HL-60 (cell line): ENCODE results near the gene QPRT.
"Not testable (repeated sequence)": the region's sequence is repeated elsewhere in the genome, so short reads cannot be mapped to it uniquely, and the experiment has no call there.

Source experiments
- DNase-seq, 2 experiments: peaks; one replicate each; pipeline ENCODE4 v3.0.0-alpha.2; 2010 to 2020; ENCODE audit warnings: low read depth in 1 of 2, low spot score in 1 of 2
- H3K27ac ChIP-seq: fragments of 250-450 bp; sonication (Bioruptor Pico); replicated peaks from 2 replicates; pipeline ENCODE4 v1.5.1; 2020; ENCODE audit warnings: mild to moderate bottlenecking, moderate library complexity
- H3K27me3 ChIP-seq: fragments of 250-450 bp; sonication (Bioruptor Pico); 2 replicates; pipeline ENCODE4 v1.5.1; 2021; ENCODE audit warnings: mild to moderate bottlenecking, moderate library complexity; ENCODE audit not compliant: insufficient read depth, poor library complexity, severe bottlenecking
- H3K4me3 ChIP-seq: replicated peaks from 2 replicates; pipeline ENCODE4 v1.5.1; 2011; ENCODE audit warnings: mild to moderate bottlenecking, control low read depth, low read length; ENCODE audit not compliant: insufficient read depth
- CTCF ChIP-seq: IDR thresholded peaks from one replicate; pipeline ENCODE4 v1.5.1; 2011; ENCODE audit warnings: low read length, control low read depth, inconsistent platforms; ENCODE audit not compliant: insufficient read depth
- GABPA ChIP-seq: IDR thresholded peaks from 2 replicates; pipeline ENCODE4 v1.6.1; 2012; ENCODE audit warnings: low read depth
- POLR2AphosphoS5 ChIP-seq: IDR thresholded peaks from 2 replicates; pipeline ENCODE4 v1.6.1; 2012; ENCODE audit warnings: low read depth
- REST ChIP-seq: IDR thresholded peaks from 2 replicates; pipeline ENCODE4 v1.6.1; 2012; ENCODE audit warnings: low read depth; ENCODE audit not compliant: insufficient replicate concordance
- SPI1 ChIP-seq: IDR thresholded peaks from 2 replicates; pipeline ENCODE4 v1.6.1; 2012; ENCODE audit warnings: low read depth, mild to moderate bottlenecking, borderline replicate concordance

QPRT gene

GRCh38 chr16:29702269-29702668, 23.3 kb downstream of the QPRT start:
- Histone ChIP-seq H3K27me3 (no peaks in the 10 kb centered on the region), H3K27ac (no peak overlapping the region), H3K4me3 (no peak overlapping the region)
- no peak for DNase-seq
- TF ChIP-seq SPI1 (no peak), GABPA (no peak)

GRCh38 chr16:29705030-29705429, 26.1 kb downstream of the QPRT start:
- TF ChIP-seq GABPA (no peak), CTCF (no peak), SPI1 (no peak), REST (no peak)
- H3K4me3 ChIP-seq, result no peak overlapping the region
- no peak for DNase-seq
- no peak overlapping the region for H3K27ac ChIP-seq
- no peaks in the 10 kb centered on the region for H3K27me3 ChIP-seq

- H3K27ac ChIP-seq, DNase-seq, H3K4me3 ChIP-seq, H3K27me3 ChIP-seq: not testable (repeated sequence)
These were observed 28.2 kb downstream of the QPRT start for GRCh38 chr16:29707160-29707559.

- H3K27ac ChIP-seq, result no peak overlapping the region
- H3K4me3 ChIP-seq, result no peak overlapping the region
- DNase-seq, result no peak
- TF ChIP-seq CTCF, result no peak
- TF ChIP-seq SPI1, result no peak
- TF ChIP-seq REST, result no peak
- no peak for TF ChIP-seq POLR2AphosphoS5
- no peak for TF ChIP-seq GABPA
- H3K27me3 ChIP-seq, result no peaks in the 10 kb centered on the region
These were observed 30.1 kb downstream of the QPRT start for GRCh38 chr16:29708917-29709600.

GRCh38 chr16:29709657-29710056, 30.7 kb downstream of the QPRT start:
- H3K27me3 ChIP-seq, H3K4me3 ChIP-seq, H3K27ac ChIP-seq: not testable (repeated sequence)

More at GRCh38 chr16:29709657-29710056, 30.7 kb downstream of the QPRT start:
- DNase-seq, result not testable (repeated sequence)
